Panc1 (cell line): ENCODE data around the gene RHBDF1.
"Not testable (repeated sequence)": the region's sequence is repeated elsewhere in the genome, so short reads cannot be mapped to it uniquely, and the experiment has no call there.

Experiments used
- CTCF ChIP-seq: fragments of 450-650 bp; IDR thresholded peaks from 2 replicates; pipeline ENCODE4 v1.5.1; 2017; ENCODE audit warnings: mild to moderate bottlenecking
- POLR2AphosphoS5 ChIP-seq: IDR thresholded peaks from 2 replicates; pipeline ENCODE4 v1.6.1; 2012; ENCODE audit warnings: mild to moderate bottlenecking, low read depth, low read length, moderate library complexity
- SIN3A ChIP-seq: IDR thresholded peaks from 2 replicates; pipeline ENCODE4 v1.6.1; 2012; ENCODE audit warnings: low read depth, mild to moderate bottlenecking, low read length, moderate library complexity, borderline replicate concordance; ENCODE audit not compliant: insufficient read depth
- TCF7L2 ChIP-seq: IDR thresholded peaks from 2 replicates; pipeline ENCODE4 v1.6.1; 2011; ENCODE audit warnings: mild to moderate bottlenecking, low read depth, low read length, inconsistent platforms
- TF ChIP-seq, protein P1 (sequence below), 2 experiments: IDR thresholded peaks; 2 replicates each; pipeline ENCODE4 v1.6.1; 2011 to 2012; ENCODE audit warnings: low read depth in 2 of 2, control low read depth in 1 of 2, low read length in 1 of 2, mild to moderate bottlenecking in 1 of 2, moderate library complexity in 1 of 2; ENCODE audit not compliant: insufficient read depth in 1 of 2

- not testable (repeated sequence) for TF ChIP-seq CTCF, POLR2AphosphoS5, TCF7L2, SIN3A
- TF ChIP-seq, protein P1, sequence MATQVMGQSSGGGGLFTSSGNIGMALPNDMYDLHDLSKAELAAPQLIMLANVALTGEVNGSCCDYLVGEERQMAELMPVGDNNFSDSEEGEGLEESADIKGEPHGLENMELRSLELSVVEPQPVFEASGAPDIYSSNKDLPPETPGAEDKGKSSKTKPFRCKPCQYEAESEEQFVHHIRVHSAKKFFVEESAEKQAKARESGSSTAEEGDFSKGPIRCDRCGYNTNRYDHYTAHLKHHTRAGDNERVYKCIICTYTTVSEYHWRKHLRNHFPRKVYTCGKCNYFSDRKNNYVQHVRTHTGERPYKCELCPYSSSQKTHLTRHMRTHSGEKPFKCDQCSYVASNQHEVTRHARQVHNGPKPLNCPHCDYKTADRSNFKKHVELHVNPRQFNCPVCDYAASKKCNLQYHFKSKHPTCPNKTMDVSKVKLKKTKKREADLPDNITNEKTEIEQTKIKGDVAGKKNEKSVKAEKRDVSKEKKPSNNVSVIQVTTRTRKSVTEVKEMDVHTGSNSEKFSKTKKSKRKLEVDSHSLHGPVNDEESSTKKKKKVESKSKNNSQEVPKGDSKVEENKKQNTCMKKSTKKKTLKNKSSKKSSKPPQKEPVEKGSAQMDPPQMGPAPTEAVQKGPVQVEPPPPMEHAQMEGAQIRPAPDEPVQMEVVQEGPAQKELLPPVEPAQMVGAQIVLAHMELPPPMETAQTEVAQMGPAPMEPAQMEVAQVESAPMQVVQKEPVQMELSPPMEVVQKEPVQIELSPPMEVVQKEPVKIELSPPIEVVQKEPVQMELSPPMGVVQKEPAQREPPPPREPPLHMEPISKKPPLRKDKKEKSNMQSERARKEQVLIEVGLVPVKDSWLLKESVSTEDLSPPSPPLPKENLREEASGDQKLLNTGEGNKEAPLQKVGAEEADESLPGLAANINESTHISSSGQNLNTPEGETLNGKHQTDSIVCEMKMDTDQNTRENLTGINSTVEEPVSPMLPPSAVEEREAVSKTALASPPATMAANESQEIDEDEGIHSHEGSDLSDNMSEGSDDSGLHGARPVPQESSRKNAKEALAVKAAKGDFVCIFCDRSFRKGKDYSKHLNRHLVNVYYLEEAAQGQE (IDR thresholded peaks at IDR 0.05; ENCODE audit: insufficient read depth in 1 of 2, low read depth in 2 of 2, low read length in 1 of 2), result not testable (repeated sequence)
Measured at GRCh38 chr16:24151-24550, 48.3 kb downstream of the RHBDF1 start.
